HG02678 (cell line): ENCODE results near the gene MZT2B.
A peak's percentile ranks its signal among the peaks of the same experiment; 100 is the strongest.
"Not testable (repeated sequence)": the region's sequence is repeated elsewhere in the genome, so short reads cannot be mapped to it uniquely, and the experiment has no call there.

Source experiments
- ATAC-seq: cut with Tn5 transposase; IDR thresholded peaks from one replicate; pipeline ENCODE4 v1.9.1; 2021; ENCODE audit warnings: mild to moderate bottlenecking, moderate library complexity; ENCODE audit not compliant: unreplicated experiment

Gene MZT2B

DNA sequence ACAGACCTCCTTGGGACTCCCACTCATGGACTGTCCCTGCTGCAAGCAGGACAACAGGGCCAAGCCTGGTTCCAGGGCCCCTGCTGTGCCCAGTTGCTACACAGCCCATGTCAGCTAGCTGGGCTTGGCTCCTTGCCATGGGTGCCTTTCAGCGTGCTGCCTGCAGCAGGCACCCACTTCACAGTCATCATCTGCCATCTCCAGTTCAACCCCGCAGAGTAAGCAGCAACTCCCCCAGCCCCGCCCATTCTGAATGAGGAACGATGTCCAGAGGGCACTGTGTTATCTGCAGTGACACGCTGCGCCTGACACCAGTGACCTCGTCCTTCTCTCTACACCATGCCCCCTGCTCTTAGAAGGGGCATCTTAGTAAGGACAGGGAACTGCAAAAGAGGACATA, 20.5 kb downstream of the MZT2B start:
- ATAC-seq = not testable (repeated sequence)

DNA sequence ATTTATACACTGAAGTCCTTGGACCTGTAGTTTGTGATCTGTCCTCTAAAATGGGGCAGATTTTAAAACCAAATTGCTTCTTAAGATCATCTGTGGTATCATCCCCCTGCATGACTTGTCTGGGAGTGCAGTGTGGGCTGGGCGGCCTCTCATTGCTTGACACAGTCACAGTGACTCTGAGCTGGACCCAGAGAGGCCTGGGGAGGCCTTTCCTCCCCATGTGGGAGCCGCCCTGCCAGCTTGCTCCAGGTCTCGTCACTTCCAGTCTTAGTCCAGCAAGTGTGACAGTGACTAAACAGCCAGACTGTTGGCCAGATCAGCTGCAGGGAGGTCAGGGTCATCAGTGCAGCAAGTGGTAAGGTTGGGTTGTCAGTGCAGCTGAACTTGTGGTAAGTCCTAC, 21.1 kb downstream of the MZT2B start:
- ATAC-seq = not testable (repeated sequence)

DNA sequence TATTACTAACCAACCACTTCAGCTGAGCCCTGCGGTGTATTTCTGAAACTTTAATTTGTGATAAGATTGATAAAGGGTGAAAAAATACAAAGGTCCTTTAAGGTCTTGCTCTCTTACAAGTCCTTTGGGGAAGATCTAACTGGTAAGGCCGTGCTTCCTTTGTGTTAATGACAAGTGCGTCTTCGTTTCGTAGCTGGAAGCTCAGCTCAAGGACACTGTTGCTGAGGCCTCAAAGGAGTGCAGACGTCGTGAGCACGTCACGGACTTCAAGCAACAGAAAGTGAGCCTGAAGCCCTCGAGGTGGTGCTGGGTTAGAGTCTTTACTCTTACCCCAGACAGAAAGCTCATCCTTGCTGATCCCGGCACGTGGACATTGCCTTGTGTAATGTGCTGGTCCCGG, 25.0 kb downstream of the MZT2B start:
- ATAC-seq = not testable (repeated sequence)

DNA sequence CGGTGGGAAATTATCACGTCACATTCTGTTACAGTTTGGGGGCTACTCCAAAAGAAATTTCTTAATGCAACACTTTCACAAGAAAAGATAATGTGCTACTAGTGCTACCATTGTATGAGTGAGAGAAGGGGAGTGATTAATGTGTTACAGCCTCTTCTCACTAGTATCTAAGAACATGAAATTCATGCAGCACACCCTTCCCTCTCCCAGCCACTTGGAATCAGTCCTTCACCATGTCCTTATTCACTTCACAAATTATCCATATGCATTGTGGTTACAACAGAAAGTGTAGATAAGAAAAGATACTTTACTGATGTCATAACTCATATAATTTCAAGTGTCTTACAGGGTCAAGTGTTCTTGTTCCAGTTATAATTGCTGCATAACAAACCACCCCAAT, 37.1 kb downstream of the MZT2B start:
- not testable (repeated sequence) for ATAC-seq

DNA sequence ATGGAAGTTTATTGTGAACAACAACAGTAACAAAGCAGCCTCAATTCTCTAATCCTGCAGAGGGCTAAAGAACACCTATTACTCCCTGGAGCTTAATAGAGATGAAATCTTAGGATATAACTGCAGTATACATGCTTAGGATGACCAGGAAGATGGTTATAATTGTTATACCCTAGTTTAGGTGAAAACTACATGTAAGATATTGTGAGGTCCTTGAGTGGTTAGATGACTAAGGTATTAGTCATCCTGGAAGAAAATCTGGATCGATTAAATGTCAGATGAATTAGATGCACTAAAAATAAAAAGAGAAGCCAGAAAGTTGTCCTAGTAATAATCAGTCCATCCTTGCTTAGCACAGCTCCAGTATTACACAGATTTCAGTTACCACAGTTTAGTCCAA, 38.4 kb downstream of the MZT2B start:
- ATAC-seq = not testable (repeated sequence)

DNA sequence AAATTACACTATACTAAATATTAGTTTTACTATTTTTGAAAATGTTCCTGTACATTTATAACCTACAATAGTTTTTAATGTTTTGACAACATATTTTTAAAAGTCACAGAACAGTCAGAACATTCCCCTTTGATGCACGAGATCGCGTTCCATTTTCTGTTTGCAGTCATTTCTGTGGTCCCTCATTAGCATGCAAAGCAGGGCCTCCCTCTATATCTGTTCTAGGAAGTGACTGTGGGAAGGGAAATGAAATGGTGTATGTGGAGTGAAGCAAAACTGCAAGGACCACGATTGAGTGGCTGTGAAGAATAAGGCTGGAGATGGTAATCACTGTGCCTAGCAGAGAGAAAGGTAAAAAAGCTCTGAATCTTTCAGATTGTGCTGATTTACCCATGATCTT, 40.5 kb downstream of the MZT2B start:
- ATAC-seq = peak; percentile 77

DNA sequence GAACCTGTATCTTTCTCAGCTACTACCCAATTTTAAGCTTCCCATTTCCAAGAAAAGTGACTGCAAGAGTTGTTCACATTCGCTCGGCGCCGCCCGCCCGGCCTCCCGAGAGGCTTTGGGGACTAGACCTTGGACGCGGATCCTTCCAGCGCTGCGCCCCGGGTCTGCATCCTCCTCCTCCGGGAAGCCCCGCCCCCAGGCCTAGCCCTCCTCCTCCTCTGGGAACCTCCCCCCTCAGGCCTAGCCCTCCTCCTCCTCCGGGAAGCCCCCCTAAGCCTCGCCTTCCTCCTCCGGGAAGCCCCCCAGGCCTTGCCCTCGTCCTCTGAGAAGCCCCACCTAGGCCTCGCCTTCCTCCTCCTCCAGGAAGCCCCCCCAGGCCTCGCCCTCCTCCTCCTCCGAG, 45.9 kb downstream of the MZT2B start:
- not testable (repeated sequence) for ATAC-seq

GRCh38 chr2:130228467-130229160, 46.6 kb downstream of the MZT2B start:
- not testable (repeated sequence) for ATAC-seq

DNA sequence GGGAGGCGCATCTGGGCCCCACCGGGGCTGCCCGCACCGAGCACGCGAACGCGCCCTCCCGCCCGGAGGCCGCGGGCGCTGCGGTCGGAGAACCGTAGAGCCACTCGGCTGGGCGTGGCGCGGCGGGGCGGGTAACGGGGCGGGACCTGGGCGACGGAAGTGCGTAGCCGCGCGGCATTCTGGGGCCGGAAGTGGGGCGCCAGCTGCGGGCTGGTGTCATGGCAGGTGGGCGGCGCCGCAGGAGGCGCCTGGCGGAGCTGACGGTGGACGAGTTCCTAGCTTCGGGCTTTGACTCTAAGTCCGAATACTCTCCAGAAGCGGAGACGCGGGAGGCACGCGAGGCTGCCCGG, 47.1 kb downstream of the MZT2B start:
- not testable (repeated sequence) for ATAC-seq

DNA sequence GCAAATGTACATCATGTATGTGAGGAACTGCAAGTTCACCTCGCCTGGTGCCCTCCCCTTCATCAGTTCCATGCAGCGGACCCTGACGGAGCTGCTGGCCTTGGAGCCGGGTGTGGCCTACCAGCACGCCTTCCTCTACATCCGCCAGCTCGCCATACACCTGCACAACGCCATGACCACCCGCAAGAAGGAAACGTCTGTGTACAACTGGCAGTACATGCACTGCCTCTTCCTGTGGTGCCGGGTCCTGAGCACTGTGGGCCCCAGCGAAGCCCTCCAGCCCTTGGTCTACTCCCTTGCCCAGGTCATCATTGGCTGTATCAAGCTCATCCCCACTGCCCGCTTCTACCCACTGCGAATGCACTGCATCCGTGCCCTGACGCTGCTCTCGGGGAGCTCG, 48.3 kb downstream of the MZT2B start:
- ATAC-seq = not testable (repeated sequence)

- ATAC-seq = not testable (repeated sequence)
Measured at GRCh38 chr2:130230907-130231306, 48.8 kb downstream of the MZT2B start.

GRCh38 chr2:130231656-130232055, 49.6 kb downstream of the MZT2B start:
- no peak for ATAC-seq

DNA sequence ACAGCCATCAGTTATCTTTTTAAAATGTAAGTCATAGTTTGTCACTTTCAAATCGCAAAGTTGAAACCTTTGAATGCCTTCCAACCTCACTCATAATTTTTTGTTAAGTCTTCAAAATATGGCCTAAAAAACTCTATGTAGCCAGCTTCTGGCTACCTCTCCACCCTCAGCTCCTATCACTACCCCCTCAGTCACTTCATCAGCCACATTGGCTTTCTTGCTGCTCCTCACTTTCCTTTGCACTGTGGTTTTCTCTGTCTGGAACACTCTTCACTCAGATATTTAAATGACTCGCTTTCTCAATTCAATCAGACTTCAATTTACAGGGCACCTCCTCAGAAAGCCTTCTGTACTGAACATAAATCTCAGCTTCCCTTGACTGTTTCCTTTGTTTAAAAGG, 51.0 kb downstream of the MZT2B start:
- not testable (repeated sequence) for ATAC-seq

- ATAC-seq = not testable (repeated sequence)
Measured at GRCh38 chr2:130239581-130239980, 57.5 kb downstream of the MZT2B start.
